Measurements from ENCODE around the gene SCLY.

DNA sequence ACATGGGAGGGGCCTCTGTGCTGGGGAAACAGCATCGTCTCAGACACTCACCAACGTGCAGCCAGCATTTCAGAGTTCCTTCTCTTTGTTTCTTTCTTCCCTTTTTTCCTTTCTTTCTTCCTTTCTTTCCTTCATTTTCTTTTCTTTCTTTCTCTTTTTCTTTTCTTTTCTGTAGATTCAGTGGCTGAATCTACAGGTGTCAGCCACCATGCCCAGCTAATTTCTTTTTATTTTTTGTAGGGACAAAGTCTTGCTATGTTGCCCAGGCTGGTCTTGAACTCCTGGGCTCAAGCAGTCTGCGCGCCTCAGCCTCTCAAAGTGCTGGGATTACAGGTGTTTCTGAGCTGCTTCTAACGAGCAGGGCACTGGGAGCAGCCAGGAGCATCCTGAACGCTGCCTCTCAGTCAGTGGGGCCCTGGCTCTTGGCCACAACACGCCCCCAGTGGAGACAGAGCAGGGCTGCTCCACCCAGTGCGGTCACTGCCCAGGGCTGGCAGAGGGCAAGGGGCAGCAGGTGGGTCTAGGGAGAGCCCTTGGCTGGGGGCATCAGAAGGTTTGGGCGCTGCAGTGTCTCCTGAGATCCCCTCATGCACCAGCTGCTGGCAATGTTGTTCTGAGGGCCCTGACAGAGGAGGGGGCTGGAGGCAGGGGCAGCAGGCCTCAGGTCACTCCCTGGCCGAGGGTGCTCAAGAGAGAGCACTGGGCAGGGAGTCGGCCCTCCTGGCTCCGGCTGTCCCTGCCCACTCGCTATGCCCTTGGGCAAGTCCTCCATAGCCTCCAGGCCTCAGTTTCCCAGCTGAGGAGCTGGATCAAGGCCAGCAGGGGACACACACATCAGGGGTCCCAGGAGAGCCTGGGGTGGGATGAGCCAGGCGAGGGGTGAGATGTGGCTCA is 72.9 kb downstream of the SCLY start:
- TF ChIP-seq, protein P1, sequence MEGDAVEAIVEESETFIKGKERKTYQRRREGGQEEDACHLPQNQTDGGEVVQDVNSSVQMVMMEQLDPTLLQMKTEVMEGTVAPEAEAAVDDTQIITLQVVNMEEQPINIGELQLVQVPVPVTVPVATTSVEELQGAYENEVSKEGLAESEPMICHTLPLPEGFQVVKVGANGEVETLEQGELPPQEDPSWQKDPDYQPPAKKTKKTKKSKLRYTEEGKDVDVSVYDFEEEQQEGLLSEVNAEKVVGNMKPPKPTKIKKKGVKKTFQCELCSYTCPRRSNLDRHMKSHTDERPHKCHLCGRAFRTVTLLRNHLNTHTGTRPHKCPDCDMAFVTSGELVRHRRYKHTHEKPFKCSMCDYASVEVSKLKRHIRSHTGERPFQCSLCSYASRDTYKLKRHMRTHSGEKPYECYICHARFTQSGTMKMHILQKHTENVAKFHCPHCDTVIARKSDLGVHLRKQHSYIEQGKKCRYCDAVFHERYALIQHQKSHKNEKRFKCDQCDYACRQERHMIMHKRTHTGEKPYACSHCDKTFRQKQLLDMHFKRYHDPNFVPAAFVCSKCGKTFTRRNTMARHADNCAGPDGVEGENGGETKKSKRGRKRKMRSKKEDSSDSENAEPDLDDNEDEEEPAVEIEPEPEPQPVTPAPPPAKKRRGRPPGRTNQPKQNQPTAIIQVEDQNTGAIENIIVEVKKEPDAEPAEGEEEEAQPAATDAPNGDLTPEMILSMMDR (IDR thresholded peaks at IDR 0.05): no peak
- TF ChIP-seq POLR2A (IDR thresholded peaks at IDR 0.05): no peak
